Activated naive CD8-positive, alpha-beta T cell (primary cell): ENCODE results near the gene ZCWPW1.
A peak's percentile ranks its signal among the peaks of the same experiment; 100 is the strongest.

Source experiments
- H3K27ac Mint-ChIP-seq: one replicate; pipeline ENCODE4 v1.8.0; 2021; ENCODE audit warnings: mixed read lengths
- H3K27me3 Mint-ChIP-seq: one replicate; pipeline ENCODE4 v1.8.0; 2021; ENCODE audit warnings: mixed read lengths
- H3K36me3 Mint-ChIP-seq: one replicate; pipeline ENCODE4 v1.8.0; 2021; ENCODE audit warnings: mixed read lengths
- H3K4me1 Mint-ChIP-seq: one replicate; pipeline ENCODE4 v1.8.0; 2021; ENCODE audit warnings: low read depth, mixed read lengths
- H3K4me3 Mint-ChIP-seq: one replicate; pipeline ENCODE4 v1.8.0; 2021; ENCODE audit warnings: mild to moderate bottlenecking, mixed read lengths
- H3K9me3 Mint-ChIP-seq: one replicate; pipeline ENCODE4 v1.8.0; 2021; ENCODE audit warnings: low read depth, mixed read lengths

ZCWPW1 gene

DNA sequence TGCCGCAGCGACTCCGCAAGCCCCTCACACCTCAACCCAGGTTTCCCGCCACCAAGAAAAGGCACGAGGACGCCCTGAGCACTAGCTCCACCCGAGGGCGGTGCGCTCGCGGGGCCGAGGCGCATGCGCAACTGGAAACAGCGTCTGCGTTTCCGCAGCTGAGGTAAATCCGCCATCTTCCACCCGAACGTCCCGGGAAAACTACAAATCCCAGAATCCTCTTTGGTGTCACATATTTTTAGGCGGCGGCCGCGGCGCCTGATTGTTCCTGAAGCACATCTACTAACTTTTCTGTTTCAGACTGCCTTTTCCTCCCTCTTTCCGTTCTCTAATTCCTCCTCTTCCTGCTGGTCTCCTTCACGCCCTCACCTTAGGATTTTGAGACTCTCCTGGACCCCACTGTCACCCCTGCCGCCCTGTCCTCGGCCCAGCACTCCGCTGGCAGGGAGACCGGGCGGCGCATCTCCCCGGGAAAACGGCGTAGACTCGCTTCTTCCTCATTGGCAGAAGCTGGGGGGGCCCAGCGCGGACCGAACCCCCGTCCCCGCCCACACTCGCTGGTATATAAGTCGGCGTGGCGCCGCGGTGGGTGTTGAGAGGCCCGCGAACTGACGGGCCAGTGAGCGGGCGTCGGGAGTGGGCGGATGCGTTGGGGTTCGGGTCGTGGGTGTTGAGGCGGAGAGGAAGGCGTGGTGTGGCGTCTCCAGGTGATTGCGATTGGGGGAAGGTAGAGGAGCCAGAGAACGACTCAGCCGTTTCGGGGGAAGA, at the start of gene ZCWPW1:
Gene ZCWPW1, minus strand, starts transcription at position 505 of the 768 bp plus-strand sequence. CDS start 8,054 bp downstream, outside the sequence.
- Mint-ChIP-seq H3K27ac (peak within 1 kb of the TSS; percentile 100), H3K4me3 (peak within 1 kb of the TSS; percentile 100), H3K36me3 (peaks cover 4% of the 10 kb centered on the region), H3K27me3 (no peaks in the 10 kb centered on the region), H3K9me3 (no peaks in the 10 kb centered on the region), H3K4me1 (peaks cover 27% of the 10 kb centered on the region)

DNA sequence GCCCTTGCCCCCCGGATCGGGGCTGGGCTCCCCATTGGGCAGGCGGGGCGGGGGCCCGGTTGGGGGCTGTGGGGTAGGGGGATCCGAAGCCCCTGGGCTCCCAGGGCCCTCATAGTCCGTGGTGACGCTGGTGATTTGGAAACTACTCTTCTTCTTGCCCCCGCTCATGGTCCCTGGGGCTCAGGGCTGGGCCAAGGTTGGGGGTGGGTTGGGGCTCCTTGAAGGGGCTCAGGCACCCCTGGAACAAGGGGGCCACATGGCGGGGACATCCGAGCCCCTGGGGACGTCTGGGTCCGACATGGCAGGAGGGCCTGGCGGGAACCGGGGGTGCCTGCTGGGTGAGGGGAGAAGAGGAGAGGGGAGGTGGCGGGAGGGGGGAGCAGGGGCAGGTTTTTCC, 49.4 kb upstream of the ZCWPW1 start:
- Mint-ChIP-seq H3K27me3 (no peaks in the 10 kb centered on the region), H3K4me1 (peaks cover 48% of the 10 kb centered on the region), H3K27ac (peak overlapping the region; percentile 78), H3K9me3 (no peaks in the 10 kb centered on the region), H3K36me3 (peaks cover 2% of the 10 kb centered on the region), H3K4me3 (peak overlapping the region; percentile 92)

- peaks cover 2% of the 10 kb centered on the region for H3K36me3 Mint-ChIP-seq
- H3K9me3 Mint-ChIP-seq: no peaks in the 10 kb centered on the region
- H3K27me3 Mint-ChIP-seq: no peaks in the 10 kb centered on the region
- H3K4me3 Mint-ChIP-seq: peak overlapping the region; percentile 85
- H3K27ac Mint-ChIP-seq: peak overlapping the region; percentile 80
- peaks cover 44% of the 10 kb centered on the region for H3K4me1 Mint-ChIP-seq
These were observed 48.7 kb upstream of the ZCWPW1 start for GRCh38 chr7:100476903-100477870.

DNA sequence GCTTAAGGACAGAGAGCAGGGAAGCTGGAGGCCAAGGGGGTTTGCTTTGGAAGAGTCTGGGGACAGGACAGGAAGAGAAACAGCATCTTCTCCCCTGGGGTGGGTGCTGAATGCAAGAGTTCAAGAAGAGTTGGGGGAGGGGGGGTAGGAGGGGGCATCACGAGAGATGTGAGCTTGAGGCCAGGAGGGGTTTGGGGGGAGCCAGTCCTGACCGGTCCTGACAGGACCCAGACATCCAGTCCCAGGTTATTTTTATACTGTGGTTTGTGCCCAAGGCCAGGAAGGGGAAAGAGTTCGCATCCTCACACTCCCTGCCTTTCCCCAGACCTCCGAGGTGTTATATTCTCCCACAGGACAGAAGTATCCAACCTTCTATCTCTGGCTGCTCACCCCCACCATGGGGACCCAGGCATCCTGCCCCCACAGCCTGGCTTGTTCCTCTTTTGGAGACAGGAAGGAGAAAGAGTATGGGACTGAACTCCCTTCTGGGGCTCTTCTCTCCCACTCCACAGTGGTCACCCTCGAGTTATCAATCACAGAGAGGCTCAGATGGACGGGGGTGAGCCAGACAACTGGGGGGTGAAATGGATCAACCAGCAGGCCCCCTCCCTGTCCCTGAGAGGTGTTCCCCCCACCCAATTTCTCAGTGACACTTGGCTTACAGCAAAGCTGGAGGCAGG, 47.7 kb upstream of the ZCWPW1 start:
- Mint-ChIP-seq H3K4me3 (peak overlapping the region; percentile 85), H3K27me3 (no peaks in the 10 kb centered on the region), H3K27ac (peak overlapping the region; percentile 92), H3K9me3 (no peaks in the 10 kb centered on the region), H3K4me1 (peaks cover 40% of the 10 kb centered on the region), H3K36me3 (peaks cover 2% of the 10 kb centered on the region)

GRCh38 chr7:100475549-100475948, 47.0 kb upstream of the ZCWPW1 start:
- Mint-ChIP-seq H3K4me3 (peak overlapping the region; percentile 85), H3K4me1 (peaks cover 43% of the 10 kb centered on the region), H3K27me3 (no peaks in the 10 kb centered on the region), H3K36me3 (peaks cover 2% of the 10 kb centered on the region), H3K27ac (peak overlapping the region; percentile 92), H3K9me3 (no peaks in the 10 kb centered on the region)

GRCh38 chr7:100472854-100473499, 44.5 kb upstream of the ZCWPW1 start:
- Mint-ChIP-seq H3K27me3 (no peaks in the 10 kb centered on the region), H3K27ac (peak overlapping the region; percentile 66), H3K9me3 (no peaks in the 10 kb centered on the region), H3K4me3 (peak overlapping the region; percentile 10), H3K4me1 (peaks cover 46% of the 10 kb centered on the region), H3K36me3 (peaks cover 2% of the 10 kb centered on the region)

GRCh38 chr7:100472121-100472851, 43.8 kb upstream of the ZCWPW1 start:
- Mint-ChIP-seq H3K4me1 (peaks cover 46% of the 10 kb centered on the region), H3K27me3 (no peaks in the 10 kb centered on the region), H3K9me3 (no peaks in the 10 kb centered on the region), H3K36me3 (peaks cover 2% of the 10 kb centered on the region), H3K4me3 (no peak overlapping the region), H3K27ac (peak overlapping the region; percentile 66)

GRCh38 chr7:100471021-100471420, 42.5 kb upstream of the ZCWPW1 start:
- no peak overlapping the region for H3K4me3 Mint-ChIP-seq
- H3K9me3 Mint-ChIP-seq: no peaks in the 10 kb centered on the region
- no peaks in the 10 kb centered on the region for H3K27me3 Mint-ChIP-seq
- H3K27ac Mint-ChIP-seq: no peak overlapping the region
- peaks cover 2% of the 10 kb centered on the region for H3K36me3 Mint-ChIP-seq
- peaks cover 36% of the 10 kb centered on the region for H3K4me1 Mint-ChIP-seq

- Mint-ChIP-seq H3K4me1 (peaks cover 24% of the 10 kb centered on the region), H3K27ac (peak overlapping the region; percentile 22), H3K9me3 (no peaks in the 10 kb centered on the region), H3K36me3 (peaks cover 2% of the 10 kb centered on the region), H3K4me3 (no peak overlapping the region), H3K27me3 (no peaks in the 10 kb centered on the region)
These were observed 40.9 kb upstream of the ZCWPW1 start for GRCh38 chr7:100469227-100470044.

DNA sequence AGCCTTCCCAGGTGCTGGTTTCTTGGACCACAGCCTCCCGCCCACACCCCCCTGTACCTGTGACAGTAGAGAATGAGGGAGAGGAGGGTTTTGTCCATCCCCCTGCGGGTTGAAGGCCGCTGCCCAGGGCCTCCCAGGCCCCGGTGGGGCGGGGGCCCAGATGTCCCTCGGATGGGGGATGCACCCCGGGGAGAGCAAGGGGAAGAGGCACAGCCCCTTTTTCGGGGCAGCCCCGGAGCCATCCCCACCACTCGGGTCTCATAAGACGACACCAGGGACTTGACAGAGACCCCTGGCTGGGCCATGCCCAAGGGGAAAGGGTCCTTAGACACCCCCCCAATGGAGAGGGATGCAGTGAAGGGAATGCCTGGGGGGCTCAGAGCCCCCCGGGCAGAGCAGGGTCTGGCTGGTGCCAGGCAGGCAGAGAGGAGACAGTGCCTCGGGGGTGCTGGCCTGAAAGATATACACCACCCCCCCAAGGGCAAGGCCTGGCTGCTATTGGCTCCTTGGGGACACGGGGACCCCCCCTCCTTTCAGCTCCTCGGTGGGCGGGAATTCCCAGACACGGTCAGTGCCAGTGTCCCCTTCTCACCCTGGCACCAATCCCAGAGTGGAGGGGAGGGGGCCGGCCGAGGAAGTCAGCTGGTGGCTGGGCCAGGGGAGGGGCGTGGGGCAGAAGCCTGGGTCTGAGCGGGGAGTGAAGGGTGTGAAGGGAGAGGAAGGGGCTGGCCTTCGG, 39.3 kb upstream of the ZCWPW1 start:
- H3K9me3 Mint-ChIP-seq: no peaks in the 10 kb centered on the region
- H3K27ac Mint-ChIP-seq: no peak overlapping the region
- no peak overlapping the region for H3K4me3 Mint-ChIP-seq
- no peaks in the 10 kb centered on the region for H3K36me3 Mint-ChIP-seq
- no peaks in the 10 kb centered on the region for H3K27me3 Mint-ChIP-seq
- H3K4me1 Mint-ChIP-seq: peaks cover 11% of the 10 kb centered on the region

DNA sequence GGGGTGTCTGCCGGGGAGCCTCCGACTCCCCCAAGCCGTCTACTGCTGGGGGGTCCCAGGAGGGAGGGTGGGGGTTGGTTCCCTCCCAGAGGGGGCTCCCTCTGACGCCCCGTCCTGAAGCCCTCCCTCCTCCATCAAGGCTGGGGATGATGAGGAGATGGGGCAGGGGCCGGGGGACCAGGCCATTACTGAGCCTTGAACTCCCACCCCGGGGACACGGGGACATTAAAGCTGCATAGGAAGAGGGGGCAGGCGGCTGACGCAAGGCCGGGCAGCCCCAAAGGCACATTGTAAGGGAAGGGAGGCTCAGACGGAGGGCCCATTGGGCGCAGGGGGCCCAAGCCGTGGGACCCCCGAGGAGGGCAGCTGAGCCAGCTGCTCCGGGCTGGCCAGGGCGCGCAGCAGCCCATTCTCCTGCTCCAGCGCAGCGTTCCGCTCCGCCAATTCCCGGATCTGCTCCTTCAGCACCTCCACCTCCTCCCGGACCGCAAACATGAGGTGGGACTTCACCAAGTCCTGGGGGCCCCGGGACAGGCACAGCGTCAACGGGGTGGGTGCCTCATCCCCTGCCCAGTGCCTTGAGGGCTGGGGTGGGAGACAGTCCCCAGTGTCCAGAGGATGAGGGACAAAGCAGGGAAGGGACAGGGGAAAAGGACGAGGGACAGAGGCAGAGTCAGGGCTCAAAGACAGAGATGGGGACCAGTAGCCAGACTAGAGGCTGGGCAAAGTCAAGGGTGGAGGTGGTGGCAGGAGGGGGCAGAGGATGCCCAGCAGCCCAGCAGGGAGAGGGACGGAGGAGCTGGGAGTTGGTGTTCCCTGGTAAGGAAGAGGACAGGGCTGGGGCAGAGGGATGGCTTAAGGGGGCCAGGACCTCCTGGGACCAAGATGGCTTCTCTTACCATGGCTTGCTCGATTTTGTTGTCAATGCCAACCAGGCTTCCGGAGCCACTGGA, 38.4 kb upstream of the ZCWPW1 start:
- Mint-ChIP-seq H3K27me3 (no peaks in the 10 kb centered on the region), H3K36me3 (no peaks in the 10 kb centered on the region), H3K4me3 (no peak overlapping the region), H3K27ac (no peak overlapping the region), H3K9me3 (no peaks in the 10 kb centered on the region), H3K4me1 (peaks cover 10% of the 10 kb centered on the region)
